22Rv1 (cell line): ENCODE results near the gene CBFB.
"Not testable (repeated sequence)": the region's sequence is repeated elsewhere in the genome, so short reads cannot be mapped to it uniquely, and the experiment has no call there.

Source experiments
- H3K27ac ChIP-seq: fragments of 450-650 bp; 2 replicates; pipeline ENCODE4 v1.5.1; 2017
- CTCF ChIP-seq: fragments of 450-650 bp; IDR thresholded peaks from 2 replicates; pipeline ENCODE4 v1.5.1; 2017; ENCODE audit warnings: mild to moderate bottlenecking
- ZFX ChIP-seq: fragments of 450-650 bp; IDR thresholded peaks from 2 replicates; pipeline ENCODE4 v1.6.1; 2017; ENCODE audit warnings: antibody characterized with exemption, borderline replicate concordance

Gene CBFB

DNA sequence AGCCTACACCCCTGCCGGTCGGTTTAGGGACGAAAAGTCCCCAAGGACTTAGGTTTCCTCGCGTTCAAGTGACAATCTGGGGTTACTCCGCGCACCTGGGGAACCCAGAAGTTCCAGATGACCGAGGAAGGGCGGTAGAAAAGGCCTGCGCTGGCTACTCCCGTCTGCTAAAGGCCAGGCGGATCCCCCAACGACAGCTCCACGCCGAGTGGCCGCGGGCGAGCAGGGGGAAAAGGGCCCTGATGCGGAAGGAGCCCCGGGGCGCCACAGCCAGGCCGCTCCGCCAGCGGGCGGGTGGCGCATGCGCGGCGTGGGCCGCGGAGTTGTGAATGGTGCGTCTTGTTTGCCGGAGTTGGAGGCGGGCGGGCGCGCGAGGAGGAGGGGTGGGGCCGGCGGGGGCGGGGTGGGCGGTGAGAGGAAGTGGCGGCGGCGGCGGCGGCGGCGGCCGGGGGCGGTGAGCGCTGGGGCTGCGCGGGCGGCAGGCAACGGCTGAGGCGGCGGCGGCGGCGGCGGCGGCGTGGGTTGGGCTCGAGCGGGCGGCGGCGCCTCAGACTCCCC lies at the start of gene CBFB:
Gene CBFB, plus strand, starts transcription at position 454 of the 558 bp plus-strand sequence. CDS start 259 bp downstream, outside the sequence.
- no peak for TF ChIP-seq CTCF
- no peak for TF ChIP-seq ZFX
- peak within 1 kb of the TSS; percentile 90 for H3K27ac ChIP-seq

- no peak overlapping the region for H3K27ac ChIP-seq
Observed at GRCh38 chr16:66983033-66983432, 45.9 kb upstream of the CBFB start.

GRCh38 chr16:66984892-66985311 lies 44.0 kb upstream of the CBFB start:
- no peak for TF ChIP-seq CTCF
- no peak for TF ChIP-seq ZFX
- no peak overlapping the region for H3K27ac ChIP-seq

More at GRCh38 chr16:66983033-66983432, 45.9 kb upstream of the CBFB start:
- TF ChIP-seq CTCF (no peak), ZFX (no peak)

DNA sequence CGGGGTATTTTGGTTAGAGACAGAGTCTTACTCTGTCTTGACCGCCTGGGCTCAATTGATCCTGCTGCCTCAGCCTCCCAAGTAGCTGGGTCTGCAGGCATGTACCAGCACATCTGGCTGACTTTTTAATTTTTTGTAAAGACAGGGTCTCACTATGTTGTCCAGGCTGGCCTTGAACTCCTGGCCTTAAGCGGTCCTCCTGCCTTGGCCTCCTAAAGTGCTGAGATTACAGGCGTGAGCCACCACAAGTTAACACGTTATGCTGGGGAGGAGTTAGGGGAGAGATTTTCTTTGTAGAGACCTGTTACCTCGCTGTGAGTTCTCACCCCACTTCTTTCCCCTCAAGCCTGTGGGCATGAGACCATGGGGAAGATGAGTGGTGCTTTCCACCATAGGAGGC lies 42.4 kb upstream of the CBFB start:
- no peak overlapping the region for H3K27ac ChIP-seq
- TF ChIP-seq ZFX, result no peak
- no peak for TF ChIP-seq CTCF

GRCh38 chr16:66988197-66988788 lies 40.7 kb upstream of the CBFB start, which contains the start of gene CES4A:
Gene CES4A (plus strand): TSS chr16:66988589. CDS start chr16:66988773, 184 bp downstream.
- TF ChIP-seq CTCF (no peak), ZFX (no peak)
- no peak within 1 kb of the TSS; the same call in 1 of the 2 replicates for H3K27ac ChIP-seq

- no peak overlapping the region for H3K27ac ChIP-seq
Observed at GRCh38 chr16:66991545-66992077, 37.3 kb upstream of the CBFB start.

GRCh38 chr16:66993558-66993957 lies 35.4 kb upstream of the CBFB start:
- H3K27ac ChIP-seq, result not testable (repeated sequence)

More at GRCh38 chr16:66991545-66992077, 37.3 kb upstream of the CBFB start:
- TF ChIP-seq ZFX (no peak), CTCF (no peak)
